HepG2 (cell line): ENCODE data around the gene LYZL2. TPM values are rescaled to one million over a fixed set of nuclear protein-coding genes. Genes with fewer than 3 reads are reported as not detected.

Source experiments
- ATF5 ChIP-seq: sonication (generic); formaldehyde crosslinking; IDR thresholded peaks from 2 replicates; pipeline ENCODE4 v1.4.0; 2020; ENCODE audit warnings: mild to moderate bottlenecking, low read depth, missing genetic modification reagents
- BCL6 ChIP-seq: IDR thresholded peaks from 2 replicates; pipeline ENCODE4 v1.6.1; 2016; ENCODE audit warnings: missing genetic modification reagents, missing compliant biosample characterization
- DDIT3 ChIP-seq: sonication (generic); formaldehyde crosslinking; IDR thresholded peaks from 2 replicates; pipeline ENCODE4 v1.4.0; 2020; ENCODE audit warnings: mild to moderate bottlenecking, missing genetic modification reagents
- ETS1 ChIP-seq: sonication (generic); formaldehyde crosslinking; IDR thresholded peaks from 2 replicates; pipeline ENCODE4 v1.4.0; 2020; ENCODE audit warnings: missing genetic modification reagents
- FOSL1 ChIP-seq: sonication (generic); formaldehyde crosslinking; IDR thresholded peaks from 2 replicates; pipeline ENCODE4 v1.9.0; 2021; ENCODE audit warnings: missing genetic modification reagents, borderline replicate concordance
- HDAC2 ChIP-seq: sonication (generic); formaldehyde crosslinking; IDR thresholded peaks from 2 replicates; pipeline ENCODE4 v1.4.0; 2020; ENCODE audit warnings: missing genetic modification reagents
- HIVEP1 ChIP-seq: sonication (generic); formaldehyde crosslinking; IDR thresholded peaks from 2 replicates; pipeline ENCODE4 v1.4.0; 2020; ENCODE audit warnings: mild to moderate bottlenecking, missing genetic modification reagents
- IKZF5 ChIP-seq: IDR thresholded peaks from 2 replicates; pipeline ENCODE4 v1.6.1; 2018; ENCODE audit warnings: missing genetic modification reagents, mild to moderate bottlenecking, missing compliant biosample characterization
- MXD3 ChIP-seq: IDR thresholded peaks from 2 replicates; pipeline ENCODE4 v1.6.1; 2016; ENCODE audit warnings: mild to moderate bottlenecking, missing biosample characterization, missing genetic modification reagents
- POLR2AphosphoS5 ChIP-seq: IDR thresholded peaks from 2 replicates; pipeline ENCODE4 v1.6.1; 2012; ENCODE audit warnings: low read depth, low read length
- PRMT3 ChIP-seq: sonication (generic); formaldehyde crosslinking; IDR thresholded peaks from 2 replicates; pipeline ENCODE4 v1.8.1; 2022; ENCODE audit warnings: low read depth, mild to moderate bottlenecking, moderate library complexity, missing genetic modification reagents, borderline replicate concordance
- REL ChIP-seq: sonication (generic); formaldehyde crosslinking; conservative IDR thresholded peaks from 2 replicates; pipeline ENCODE4 v1.8.0; 2022; ENCODE audit warnings: mild to moderate bottlenecking, missing genetic modification reagents, moderate library complexity
- SYNCRIP ChIP-seq: fragments of 200-400 bp; formaldehyde crosslinking; IDR thresholded peaks from 2 replicates; pipeline ENCODE4 v1.6.1; 2018; ENCODE audit warnings: mild to moderate bottlenecking, low read depth, low read length; ENCODE audit not compliant: insufficient read depth
- TARDBP ChIP-seq: sonication (generic); formaldehyde crosslinking; IDR thresholded peaks from 2 replicates; pipeline ENCODE4 v1.8.0; 2022; ENCODE audit warnings: mild to moderate bottlenecking, missing genetic modification reagents
- TOE1 ChIP-seq: sonication (generic); formaldehyde crosslinking; IDR thresholded peaks from 2 replicates; pipeline ENCODE4 v1.4.0; 2020; ENCODE audit warnings: mild to moderate bottlenecking, missing genetic modification reagents
- ZBTB1 ChIP-seq: sonication (generic); formaldehyde crosslinking; IDR thresholded peaks from 2 replicates; pipeline ENCODE4 v1.4.0; 2020; ENCODE audit warnings: missing genetic modification reagents, borderline replicate concordance
- ZBTB26 ChIP-seq: IDR thresholded peaks from 2 replicates; pipeline ENCODE4 v1.6.1; 2016; ENCODE audit warnings: missing compliant biosample characterization, missing genetic modification reagents, borderline replicate concordance
- ZBTB3 ChIP-seq: sonication (generic); formaldehyde crosslinking; IDR thresholded peaks from 2 replicates; pipeline ENCODE4 v1.4.0; 2020; ENCODE audit warnings: low read depth, mild to moderate bottlenecking, moderate library complexity, missing genetic modification reagents, borderline replicate concordance
- ZNF124 ChIP-seq: sonication (generic); formaldehyde crosslinking; IDR thresholded peaks from 2 replicates; pipeline ENCODE4 v1.4.0; 2020; ENCODE audit warnings: missing genetic modification reagents
- ZNF160 ChIP-seq: sonication (generic); formaldehyde crosslinking; IDR thresholded peaks from 2 replicates; pipeline ENCODE4 v1.8.0; 2022; ENCODE audit warnings: mild to moderate bottlenecking, inconsistent platforms, missing genetic modification reagents
- ZNF251 ChIP-seq: sonication (generic); formaldehyde crosslinking; IDR thresholded peaks from 2 replicates; pipeline ENCODE4 v1.9.0; 2021; ENCODE audit warnings: mild to moderate bottlenecking, missing genetic modification reagents
- ZNF652 ChIP-seq: IDR thresholded peaks from 2 replicates; pipeline ENCODE4 v1.6.1; 2016; ENCODE audit warnings: low read depth, borderline replicate concordance
- ZNF704 ChIP-seq: sonication (generic); formaldehyde crosslinking; IDR thresholded peaks from 2 replicates; pipeline ENCODE4 v1.8.1; 2023; ENCODE audit warnings: mild to moderate bottlenecking, inconsistent platforms, moderate library complexity, missing genetic modification reagents, borderline replicate concordance
- ZNF761 ChIP-seq: sonication (generic); formaldehyde crosslinking; conservative IDR thresholded peaks from 2 replicates; pipeline ENCODE4 v1.4.0; 2020; ENCODE audit warnings: mild to moderate bottlenecking, missing genetic modification reagents
- ZNF784 ChIP-seq: sonication (generic); formaldehyde crosslinking; IDR thresholded peaks from 2 replicates; pipeline ENCODE4 v1.5.1; 2020; ENCODE audit warnings: missing genetic modification reagents, mild to moderate bottlenecking, borderline replicate concordance
- polyA plus RNA-seq, 8 experiments: library from polyadenylated mRNA; depleted of rRNA in 3 of 8; stranded (reverse) in 7 of 8; unstranded in 1 of 8; fragments of >200 nt; fragmentation: Illumina TruSeq in 4 of 8; extraction: Trizol in 4 of 8; gene quantifications; 2 replicates each; pipeline versions ENCODE4 v1.2.1 to v1.2.3, GENCODE V29; 2011 to 2016; ENCODE audit warnings: low read depth in 4 of 8, missing spikeins in 1 of 8, mixed read lengths in 1 of 8; ENCODE audit not compliant: insufficient read depth in 1 of 8
- total RNA-seq, 5 experiments: library from RNA; depleted of rRNA; stranded (reverse); fragments of >200 nt; fragmentation: Illumina TruSeq; extraction: Trizol; gene quantifications; 2 replicates each; pipeline ENCODE4 v1.2.3, GENCODE V29; 2016; ENCODE audit warnings: low read depth in 1 of 5

LYZL2 gene
- total and polyA plus RNA-seq, 2 of the 13 experiments (the other 11 are each of a cell fraction or from before 2014, with no cell fraction given): 0.20 to 0.63 TPM

GRCh38 chr10:30603589-30603988 is 26.0 kb downstream of the LYZL2 start (continued):
- TF ChIP-seq MXD3 (CRISPR knock-in tag) (no peak), TOE1 (CRISPR knock-in tag) (no peak), BCL6 (peak; percentile 95), ZNF652 (CRISPR knock-in tag) (no peak), DDIT3 (CRISPR knock-in tag) (no peak), ZNF784 (CRISPR knock-in tag) (no peak), ETS1 (no peak), ZBTB3 (no peak), TARDBP (CRISPR knock-in tag) (no peak), ZBTB26 (CRISPR knock-in tag) (no peak), ATF5 (CRISPR knock-in tag) (no peak), FOSL1 (no peak), POLR2AphosphoS5 (no peak), ZBTB1 (CRISPR knock-in tag) (no peak), HIVEP1 (no peak), ZNF124 (CRISPR knock-in tag) (no peak), ZNF251 (no peak), SYNCRIP (no peak), IKZF5 (no peak), HDAC2 (CRISPR knock-in tag) (peak; percentile 61; the same call in 1 of the 2 replicates), PRMT3 (no peak), REL (no peak), ZNF160 (CRISPR knock-in tag) (no peak), ZNF704 (CRISPR knock-in tag) (no peak), ZNF761 (no peak)
